CD4-positive, alpha-beta T cell treated with Interleukin-6 for 4 hours (primary cell): ENCODE data around the gene FARS2.

Source experiments
- DNase-seq: peaks from one replicate; pipeline ENCODE4 v3.0.0-alpha.2; 2020; ENCODE audit warnings: mixed read lengths

The FARS2 gene

DNA sequence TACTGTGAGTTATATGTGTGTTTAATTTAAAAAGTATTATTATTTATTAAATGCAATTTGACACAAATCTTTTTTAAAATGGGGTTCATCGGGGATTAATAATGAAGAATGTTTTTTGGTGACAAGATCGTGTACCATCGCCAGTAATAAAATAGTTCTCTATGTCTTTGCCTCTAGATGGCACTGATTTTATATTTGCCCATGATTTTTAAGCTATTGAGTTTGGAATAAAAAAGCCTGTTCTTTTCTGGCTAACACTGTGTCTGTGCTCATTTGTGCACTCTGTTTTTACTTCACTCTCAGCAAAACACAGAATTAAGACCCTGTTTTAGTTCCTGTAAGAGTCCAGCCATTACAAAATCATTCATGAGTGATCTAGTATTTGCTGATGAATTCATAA is 127.0 kb downstream of the FARS2 start:
- no peak for DNase-seq

DNA sequence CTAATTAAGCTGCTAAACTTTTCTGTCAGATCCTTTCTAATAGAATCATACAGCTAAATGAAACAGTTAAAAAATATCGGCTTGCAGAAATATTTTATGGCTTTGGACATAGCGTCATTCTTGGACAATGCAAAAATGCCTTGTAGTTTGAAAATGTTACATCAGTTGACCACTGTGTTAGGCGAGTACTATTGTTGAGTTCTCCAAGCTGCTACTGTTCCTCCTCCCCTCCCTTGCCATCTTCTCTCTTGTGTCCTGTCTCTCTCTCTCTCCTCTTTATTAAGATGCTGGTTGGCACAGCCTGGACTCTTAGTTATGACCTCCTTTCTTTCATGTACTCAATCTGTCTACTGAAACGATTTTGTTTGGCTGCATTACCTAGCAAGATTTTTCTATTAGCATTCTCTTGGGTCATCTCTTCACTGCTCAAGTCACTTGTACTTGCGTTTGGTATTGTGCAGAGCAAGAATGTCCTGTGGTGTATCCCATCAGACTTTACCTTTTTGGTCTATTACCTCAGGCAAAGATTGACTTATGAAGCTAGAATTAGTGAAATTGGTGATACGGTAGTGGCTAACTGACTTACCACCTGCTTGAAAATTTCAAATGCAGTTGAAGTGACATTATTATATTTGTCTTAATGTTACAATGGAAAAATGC is 127.9 kb downstream of the FARS2 start:
- DNase-seq, result no peak

DNA sequence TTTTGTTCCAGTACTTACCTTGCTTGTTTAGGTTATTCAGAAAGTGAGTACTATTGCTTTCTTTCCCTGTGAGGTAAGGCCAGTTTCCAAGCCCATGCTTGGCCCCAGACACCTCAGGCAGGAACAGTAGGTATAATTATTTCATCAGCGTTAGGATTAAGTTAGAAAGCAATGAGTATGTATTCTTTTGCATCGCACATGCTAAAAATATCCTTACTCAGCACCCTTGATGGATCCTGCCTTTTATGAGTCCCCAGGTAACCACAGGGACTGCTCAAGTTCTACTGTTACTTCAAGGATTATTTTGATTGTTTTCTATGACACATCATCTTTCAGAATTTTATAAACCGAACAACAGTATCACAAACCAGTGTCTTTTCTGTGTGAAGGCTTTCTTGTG is 128.9 kb downstream of the FARS2 start:
- DNase-seq, result no peak

DNA sequence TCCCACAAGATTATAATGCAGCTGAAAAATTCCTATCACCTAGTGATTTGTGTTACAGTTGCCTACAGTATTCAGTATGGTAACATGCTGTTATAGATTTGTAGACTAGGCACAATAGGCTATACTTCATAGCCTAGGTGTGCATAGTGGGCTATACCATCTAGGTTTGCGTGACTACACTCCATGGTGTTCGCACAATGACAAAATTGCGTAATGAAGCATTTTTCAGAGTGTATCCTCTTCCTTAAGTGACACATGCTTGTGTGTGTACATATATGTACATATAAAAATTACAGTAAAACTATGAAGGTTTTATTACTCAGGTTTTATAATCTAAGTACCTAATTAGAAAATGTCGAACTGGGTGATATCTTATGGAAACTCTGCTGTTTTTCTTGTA is 133.0 kb downstream of the FARS2 start:
- no peak for DNase-seq

DNA sequence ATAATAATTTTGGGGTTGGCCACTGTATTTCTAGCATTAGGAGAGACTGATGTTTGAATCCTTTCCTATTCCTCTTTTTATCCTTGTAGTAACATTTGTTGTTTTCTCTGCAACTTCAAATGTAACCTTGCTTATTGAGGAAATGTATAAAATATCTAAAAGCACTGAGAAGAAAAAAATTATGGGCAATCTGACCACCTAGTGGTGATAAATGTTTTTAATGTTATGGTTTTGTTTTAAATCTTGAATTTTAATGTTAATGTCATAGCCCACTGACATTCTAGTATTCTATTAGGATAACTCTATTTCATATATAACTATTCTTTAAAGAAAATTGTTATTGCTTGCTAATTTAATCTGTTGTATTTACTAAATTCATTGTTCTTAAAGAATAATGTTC is 134.4 kb downstream of the FARS2 start:
- DNase-seq, result no peak

DNA sequence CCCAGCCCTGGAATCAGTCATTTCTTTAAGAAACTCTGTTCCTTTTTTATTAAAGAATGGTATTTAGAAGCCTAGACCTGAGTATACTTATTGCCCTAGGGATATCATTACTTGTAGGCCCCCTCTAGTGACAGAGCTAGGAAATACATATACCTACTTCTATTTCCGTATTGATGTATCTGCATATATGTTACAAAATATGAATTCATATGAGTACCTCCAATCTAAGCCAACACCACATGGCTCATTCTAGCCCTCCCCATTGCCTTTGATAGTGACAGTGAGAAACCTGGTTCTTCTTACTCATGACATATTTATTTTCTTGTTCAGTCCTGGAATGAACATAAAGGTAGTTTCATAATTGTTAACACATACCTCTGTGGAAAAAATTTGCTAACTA is 137.2 kb downstream of the FARS2 start:
- no peak for DNase-seq

DNA sequence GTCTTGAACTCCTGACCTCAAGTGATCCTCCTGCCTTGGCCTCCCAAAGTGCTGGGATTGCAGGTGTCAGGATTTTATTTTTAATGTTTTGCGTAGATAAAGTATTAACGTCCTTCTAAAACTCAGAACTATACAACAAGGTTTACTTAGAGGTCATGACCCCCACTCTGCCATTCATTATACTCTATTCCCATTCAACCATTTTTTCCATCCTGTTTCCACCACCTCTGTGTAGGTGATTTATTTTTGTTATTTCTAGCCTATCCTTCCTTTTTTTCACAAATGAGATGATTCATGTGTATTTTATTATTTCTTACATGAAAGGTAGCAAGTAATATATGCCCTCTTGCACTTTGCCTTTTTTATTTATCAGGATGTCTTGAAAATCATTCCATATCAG is 138.1 kb downstream of the FARS2 start:
- DNase-seq, result no peak

DNA sequence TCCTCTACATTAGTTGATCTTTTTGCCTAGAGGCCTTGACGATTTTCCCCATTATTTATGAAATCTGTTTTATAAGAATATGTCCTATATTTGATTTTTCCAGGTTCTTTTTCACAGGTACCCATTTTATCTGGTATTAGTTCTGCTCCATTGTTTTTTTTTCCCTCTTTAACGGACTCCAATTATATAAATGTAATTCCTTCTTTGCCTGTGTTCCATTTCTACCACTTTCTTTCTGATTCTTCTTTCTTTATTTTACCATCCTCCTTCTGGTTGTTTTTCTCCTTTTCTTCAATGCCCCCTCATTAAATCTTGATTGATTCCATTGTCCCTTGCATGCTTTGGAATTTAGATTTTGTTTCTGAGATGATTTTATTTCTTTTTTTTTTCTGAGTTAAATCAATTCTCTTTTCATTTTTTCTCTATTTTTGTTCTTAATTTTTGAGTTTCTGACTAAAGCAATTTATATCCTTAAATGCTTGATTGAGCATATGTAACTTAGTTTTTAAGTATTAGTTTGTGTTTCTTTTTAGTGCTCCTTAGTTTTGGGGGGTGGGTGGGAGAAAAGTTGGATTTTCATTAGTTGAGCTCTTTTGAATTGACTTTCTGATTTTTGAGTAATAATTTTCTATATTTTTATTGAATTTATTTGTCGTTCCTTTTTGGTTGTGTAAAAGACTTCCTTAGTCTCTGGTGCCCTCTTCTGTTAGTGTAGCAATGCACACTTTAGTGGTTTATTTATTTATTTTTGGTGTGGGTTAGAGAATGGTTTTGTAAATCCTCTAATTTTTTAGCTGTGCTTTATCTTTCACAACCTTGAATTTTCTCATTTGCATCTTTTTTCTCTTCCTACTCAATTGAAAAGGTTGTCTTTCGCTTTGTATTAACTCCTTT is 140.8 kb downstream of the FARS2 start:
- no peak for DNase-seq

DNA sequence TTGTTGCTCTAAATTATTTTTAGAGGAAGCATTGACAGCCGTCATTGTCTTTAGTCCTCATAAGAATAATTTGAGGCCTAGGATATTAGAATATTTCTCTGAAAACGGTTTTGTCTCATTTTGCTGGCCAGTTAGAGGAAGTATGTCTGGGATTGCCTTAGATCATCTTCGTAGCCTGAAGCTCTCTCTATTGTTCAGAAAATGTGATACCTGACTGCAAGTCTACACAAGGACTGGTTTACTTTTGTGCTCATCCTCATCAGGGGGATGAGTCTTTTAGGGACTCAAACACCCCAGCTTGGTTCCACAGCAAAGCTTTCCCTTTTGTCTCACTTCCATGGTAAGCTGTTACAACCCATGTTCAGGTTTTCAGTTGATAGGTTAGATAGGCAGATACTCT is 141.8 kb downstream of the FARS2 start:
- DNase-seq, result no peak

DNA sequence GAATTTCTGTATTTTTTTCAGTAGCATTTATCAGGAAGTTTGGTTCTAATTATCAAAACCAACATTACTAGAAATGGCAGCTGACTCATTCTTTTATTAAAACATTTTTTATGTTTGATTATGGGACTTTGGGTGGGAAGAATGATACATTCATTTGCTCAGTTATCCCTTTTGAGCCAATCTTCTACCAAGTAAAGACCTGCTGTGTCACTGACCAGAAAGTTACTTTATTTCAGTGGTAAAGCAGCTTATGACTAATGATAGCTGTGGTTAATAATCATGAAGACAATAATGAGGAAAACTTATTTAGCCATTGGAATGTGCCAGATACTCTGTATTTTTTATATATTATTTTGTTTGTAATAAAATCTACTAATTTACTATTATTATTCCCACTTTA is 142.3 kb downstream of the FARS2 start:
- DNase-seq, result no peak

DNA sequence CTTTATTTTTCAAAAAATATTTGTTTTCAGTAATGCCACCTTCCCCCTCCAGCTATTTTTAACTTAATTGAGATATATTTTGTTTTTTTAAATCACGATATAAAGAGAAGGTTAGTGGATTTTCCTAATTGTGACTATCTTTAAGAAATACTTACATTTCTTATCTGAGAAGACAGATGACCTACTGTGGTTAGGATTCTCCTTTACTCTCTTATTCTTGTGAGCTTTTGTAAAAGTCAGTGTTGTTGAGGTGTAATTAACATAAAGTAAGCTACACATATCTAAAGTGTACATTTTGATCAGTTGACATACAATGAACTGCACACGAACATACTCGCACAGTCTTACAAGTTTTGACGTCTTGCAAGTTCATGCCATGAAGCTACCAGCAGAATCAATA is 144.7 kb downstream of the FARS2 start:
- DNase-seq, result no peak

DNA sequence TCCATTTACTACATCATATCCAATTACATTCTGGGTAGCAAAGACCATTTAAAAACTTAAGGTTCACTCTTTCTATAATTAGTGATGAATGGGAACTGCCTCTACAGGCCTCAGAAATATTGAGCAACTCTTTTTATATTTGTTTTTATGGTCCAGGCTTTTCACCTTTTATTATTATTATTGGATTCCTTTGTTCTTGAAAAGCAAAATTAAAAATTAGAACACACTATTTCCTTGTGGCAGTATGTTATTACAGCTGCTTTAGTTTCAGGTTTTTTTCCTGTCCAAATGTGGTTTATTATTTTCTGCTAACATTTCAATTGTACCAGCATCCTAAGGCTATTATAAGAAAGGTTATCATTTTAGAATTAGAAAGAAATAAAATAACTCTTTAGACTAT is 150.1 kb downstream of the FARS2 start:
- DNase-seq, result no peak

DNA sequence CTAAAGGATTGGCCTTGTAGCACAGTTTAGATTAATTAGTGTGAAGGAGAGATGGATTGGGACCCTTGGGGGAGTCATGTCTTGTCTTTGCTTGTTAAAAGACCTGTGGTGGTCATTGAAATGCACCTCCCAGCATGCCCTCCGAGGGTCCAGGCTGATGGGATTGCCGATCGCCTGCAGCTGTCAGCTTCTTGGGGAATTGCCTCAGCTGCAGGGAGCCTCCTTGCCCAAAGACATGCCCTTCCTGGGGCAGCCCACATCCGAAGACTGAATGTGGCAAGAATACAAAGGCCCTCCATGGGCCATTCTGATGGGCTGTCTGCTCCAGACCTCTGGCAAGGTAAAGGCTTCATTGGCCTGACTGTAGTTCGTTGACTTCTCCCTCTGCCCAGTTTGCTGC is 150.7 kb downstream of the FARS2 start:
- DNase-seq, result no peak

DNA sequence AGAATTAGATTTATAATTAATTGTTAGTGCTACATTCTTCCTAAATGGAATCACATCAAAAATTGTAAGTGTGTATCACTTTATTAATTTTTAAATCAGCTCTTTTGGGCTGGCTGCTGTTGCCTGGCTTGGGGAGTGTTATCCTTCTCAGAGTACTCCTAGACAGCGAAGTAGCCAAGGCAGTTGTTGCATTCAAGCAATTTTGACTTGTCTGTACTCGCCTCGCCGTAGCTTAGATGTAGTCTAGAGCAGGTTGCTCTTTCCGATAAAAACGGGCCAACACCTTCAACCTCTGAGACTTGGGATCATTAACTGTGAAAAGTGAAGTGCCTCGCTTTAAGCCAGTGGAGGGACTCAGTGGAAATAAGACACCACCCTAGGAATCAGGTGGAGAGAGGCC is 151.3 kb downstream of the FARS2 start:
- no peak for DNase-seq

DNA sequence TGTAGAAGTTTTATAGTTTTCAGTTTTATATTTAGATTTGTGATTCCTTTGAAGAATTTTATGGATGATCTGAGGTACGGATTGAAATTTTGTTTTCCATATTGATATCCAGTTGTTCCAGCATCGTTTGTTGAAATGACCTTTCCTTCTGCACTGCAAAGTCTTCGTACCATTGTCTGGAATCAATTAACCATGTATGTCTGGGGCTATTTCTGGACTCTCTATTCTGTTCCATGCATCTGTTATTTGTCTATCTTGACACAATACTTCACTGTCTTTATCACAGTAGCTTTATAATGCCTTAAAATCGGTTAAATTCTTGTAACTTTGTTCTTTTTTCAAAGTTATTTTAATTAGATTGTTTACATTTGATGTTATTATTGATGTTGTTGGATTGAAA is 154.9 kb downstream of the FARS2 start:
- no peak for DNase-seq

DNA sequence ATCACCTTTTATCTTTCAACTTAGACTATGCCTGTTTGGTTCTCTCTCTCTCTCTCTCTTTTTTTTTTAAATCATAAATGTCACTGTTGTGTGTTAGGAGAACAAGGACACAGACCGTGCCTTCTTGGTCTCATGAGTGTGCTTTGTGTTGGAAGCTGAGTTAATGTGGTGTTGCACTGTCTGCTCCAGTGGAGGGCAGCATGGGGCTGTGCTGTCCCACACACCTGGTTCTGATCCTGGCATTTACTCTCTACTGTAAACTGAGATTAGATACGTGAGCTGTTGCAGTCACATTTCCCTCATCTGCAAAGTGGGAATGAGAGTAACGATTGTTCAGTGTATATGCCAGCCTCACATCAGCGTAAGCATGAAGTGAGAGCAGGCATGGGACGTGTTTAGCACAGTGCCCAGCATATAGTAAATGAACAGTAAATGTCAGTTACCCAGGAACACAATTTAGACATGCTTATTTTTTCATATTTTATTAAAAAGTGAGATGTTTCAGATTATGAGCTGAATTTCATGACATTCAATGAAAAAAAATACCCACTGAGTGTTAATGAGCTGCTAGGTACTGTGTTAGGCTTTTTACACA is 161.1 kb downstream of the FARS2 start:
- peak; percentile 7 for DNase-seq

DNA sequence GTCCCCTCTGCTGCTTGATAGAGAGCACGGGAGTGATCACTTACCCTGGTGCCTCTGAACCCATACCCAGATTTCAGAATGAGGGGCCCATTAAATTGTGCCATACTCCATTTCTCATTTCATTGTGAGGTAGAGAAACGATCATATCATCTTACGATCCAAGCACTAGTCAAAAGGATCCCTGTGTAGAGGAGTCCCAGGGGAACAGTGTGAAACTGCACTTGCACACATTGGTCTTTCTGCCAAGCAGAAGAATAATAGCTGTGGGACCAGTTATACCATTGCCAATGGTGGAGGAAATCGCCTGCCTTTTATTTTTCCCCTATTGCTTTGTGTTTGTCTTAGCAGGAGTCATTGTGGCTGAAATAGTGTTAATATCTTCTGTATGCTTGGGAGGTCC is 161.9 kb downstream of the FARS2 start:
- no peak for DNase-seq

DNA sequence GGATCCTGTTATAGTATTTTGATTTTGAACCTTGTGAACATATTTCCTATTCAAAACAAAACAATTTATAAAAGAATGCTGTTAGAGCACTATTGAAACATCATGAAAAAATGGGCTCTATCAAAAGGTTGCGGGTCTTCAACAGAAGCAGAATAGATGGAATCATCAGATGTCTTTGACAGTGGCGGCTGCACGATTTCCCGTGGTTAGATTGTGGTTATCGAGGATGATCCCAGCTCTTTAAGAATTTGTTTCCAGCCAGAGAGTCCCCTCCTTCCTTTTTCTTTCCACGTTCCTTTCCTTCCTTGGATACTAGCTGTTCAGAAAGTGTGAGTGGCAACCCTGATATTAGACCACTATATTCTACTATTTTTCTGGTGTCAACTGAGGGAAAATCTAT is 163.4 kb downstream of the FARS2 start:
- DNase-seq, result no peak

DNA sequence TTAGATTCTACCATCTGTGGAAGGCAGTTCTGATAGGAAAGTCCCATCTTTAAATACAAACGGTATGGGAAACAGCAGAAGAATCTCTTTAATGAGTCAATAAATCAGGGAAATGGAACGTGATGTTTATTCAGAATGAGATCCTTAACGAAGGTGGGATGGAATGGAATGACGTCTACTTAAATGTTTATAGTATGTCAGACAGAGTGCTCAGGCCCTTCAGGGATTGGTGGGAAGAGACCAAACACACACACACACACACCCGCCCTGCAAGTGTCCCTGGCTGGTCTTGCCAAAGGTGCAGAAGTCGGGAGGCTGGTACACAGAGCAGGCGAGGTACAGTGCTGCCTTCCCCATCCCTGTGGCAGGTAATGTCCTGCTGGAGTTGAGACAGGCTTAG is 164.0 kb downstream of the FARS2 start:
- no peak for DNase-seq

DNA sequence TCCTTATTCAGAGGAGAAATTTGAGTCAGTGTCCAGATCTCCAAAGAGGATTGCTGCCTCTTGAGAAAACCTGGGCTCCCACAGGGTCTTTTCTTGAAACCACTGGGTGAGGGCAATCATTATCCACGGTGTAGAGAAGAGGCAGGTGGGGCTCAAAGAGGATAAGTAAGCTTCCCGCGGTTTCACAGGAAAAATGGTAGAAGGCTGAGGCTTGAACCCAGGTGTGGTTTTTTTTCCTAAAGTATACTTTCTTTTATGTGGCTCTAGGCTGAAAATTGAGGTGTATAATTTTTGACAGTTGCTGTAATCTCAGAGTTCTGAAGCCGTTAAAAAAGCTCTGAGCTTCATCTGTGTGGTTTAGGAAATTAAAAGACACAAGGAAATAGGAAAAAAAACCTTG is 164.5 kb downstream of the FARS2 start:
- no peak for DNase-seq

DNA sequence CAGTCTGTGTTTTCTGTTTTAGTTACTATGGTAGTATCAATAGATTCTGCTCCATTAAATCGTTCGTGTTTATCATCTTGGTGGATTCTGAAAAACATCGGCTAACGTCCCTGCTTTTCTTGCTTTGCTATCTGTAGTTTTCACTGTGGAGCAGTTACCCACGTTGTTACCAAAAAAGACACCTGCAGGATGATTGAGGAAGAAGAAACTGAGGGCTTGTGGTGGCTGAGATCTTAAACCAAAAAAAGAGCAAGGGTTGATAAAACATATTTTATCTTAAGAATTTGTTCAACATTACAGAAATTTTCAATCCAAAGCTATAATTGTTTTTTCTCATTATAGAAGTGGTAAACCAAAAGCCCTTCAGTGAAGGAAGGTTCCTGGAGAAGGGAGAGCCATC is 166.3 kb downstream of the FARS2 start:
- no peak for DNase-seq

DNA sequence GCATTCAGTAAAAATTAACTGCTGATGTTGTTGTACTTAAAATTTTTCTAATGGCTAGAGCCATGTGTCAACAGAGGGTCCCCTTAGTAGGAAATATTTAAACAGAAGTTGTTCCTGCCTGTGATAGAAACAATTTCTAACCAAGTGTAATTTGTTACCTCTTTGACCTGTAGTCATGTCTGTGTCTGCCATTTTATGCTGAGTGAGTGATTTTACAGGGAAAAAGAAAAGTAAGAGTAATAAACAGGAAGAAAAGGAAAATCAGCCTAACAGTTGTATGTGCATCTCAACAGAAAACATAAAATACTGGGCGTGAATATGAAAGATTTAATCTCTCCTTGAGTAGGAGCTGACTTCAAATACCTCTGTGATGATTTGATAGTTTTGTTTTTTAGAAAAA is 172.0 kb downstream of the FARS2 start:
- DNase-seq, result no peak

DNA sequence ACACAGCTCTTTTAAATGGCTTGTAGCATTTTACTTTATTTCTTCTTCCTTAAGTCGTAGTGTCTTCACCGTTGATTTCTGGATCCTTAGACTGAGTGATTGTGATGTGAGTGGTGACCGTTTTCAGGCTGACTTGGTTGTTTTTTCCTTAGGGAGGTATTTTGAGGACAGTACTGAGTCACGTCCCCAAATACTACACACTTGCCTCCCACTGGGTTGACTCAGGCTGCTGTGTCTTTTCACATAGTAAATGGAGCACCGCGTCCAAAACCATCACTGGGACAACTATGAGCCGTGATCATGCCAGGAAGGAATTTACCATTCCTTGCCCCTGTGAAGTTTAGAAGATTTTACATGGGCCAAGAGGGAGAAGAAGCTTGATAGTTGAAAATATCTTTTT is 174.1 kb downstream of the FARS2 start:
- DNase-seq, result no peak

DNA sequence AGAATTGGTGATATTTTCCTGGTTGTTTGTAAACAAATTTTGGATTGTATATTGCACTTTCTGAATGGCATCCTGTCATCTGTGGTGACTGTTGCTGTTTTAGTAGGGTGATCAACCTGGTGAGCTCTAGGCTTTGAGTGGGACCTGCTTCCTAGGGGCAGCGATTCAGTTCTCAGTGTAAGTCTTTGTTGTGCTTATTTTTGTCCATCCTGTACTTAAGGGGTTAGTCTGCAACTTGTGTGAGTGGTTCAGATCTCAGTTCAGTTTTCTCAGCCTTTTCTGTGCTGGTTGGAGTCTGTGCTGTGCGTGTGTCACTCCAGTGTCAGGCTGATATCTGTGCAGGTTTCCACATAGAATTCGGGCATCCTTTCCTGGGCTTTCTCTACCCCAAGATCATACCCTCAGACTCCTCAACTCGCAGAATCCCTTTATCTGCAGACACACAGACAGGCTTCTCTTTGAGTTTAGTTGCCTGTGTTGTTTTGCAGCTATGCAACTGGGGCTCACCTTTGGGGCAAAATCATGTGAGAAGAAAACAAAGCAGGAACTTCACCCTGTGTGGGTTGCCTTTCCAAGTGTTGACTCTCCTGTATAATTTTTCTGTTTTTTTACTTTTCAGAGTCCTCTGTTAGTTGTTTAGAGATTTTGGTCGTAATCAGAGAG is 177.7 kb downstream of the FARS2 start:
- no peak for DNase-seq
